GM12878 (cell line): ENCODE measurements around the gene NHSL2. TPM values are rescaled to one million over a fixed set of nuclear protein-coding genes. Genes with fewer than 3 reads are reported as not detected.

Source experiments
- CBX5 ChIP-seq: sonication (generic); IDR thresholded peaks from 2 replicates; pipeline ENCODE4 v1.6.1; 2016; ENCODE audit warnings: low read depth, moderate library complexity, mild to moderate bottlenecking, inconsistent platforms
- CREB1 ChIP-seq: IDR thresholded peaks from 2 replicates; pipeline ENCODE4 v1.6.1; 2012; ENCODE audit warnings: low read depth, mild to moderate bottlenecking, inconsistent platforms
- CUX1 ChIP-seq: IDR thresholded peaks from 2 replicates; pipeline ENCODE4 v1.6.1; 2012; ENCODE audit warnings: improper control_type of control experiment, low read depth, low read length; ENCODE audit not compliant: insufficient replicate concordance
- FOXM1 ChIP-seq: IDR thresholded peaks from 2 replicates; pipeline ENCODE4 v1.6.1; 2012; ENCODE audit warnings: low read depth, mild to moderate bottlenecking, inconsistent platforms, low read length, moderate library complexity
- IKZF1 ChIP-seq: fragments of 450-650 bp; conservative IDR thresholded peaks from 2 replicates; pipeline ENCODE4 v1.6.1; 2017; ENCODE audit warnings: antibody characterized with exemption, mild to moderate bottlenecking
- MEF2A ChIP-seq: IDR thresholded peaks from 2 replicates; pipeline ENCODE4 v1.6.1; 2011; ENCODE audit warnings: low read depth, mild to moderate bottlenecking, low read length, moderate library complexity; ENCODE audit not compliant: insufficient read depth
- PAX8 ChIP-seq: fragments of 450-650 bp; IDR thresholded peaks from 2 replicates; pipeline ENCODE4 v1.6.1; 2017; ENCODE audit warnings: mild to moderate bottlenecking, moderate library complexity
- SIN3A ChIP-seq: IDR thresholded peaks from 2 replicates; pipeline ENCODE4 v1.6.1; 2012; ENCODE audit warnings: low read depth, low read length, improper control_type of control experiment
- polyA plus RNA-seq, 11 experiments: library from polyadenylated mRNA; depleted of rRNA in 4 of 11; unstranded in 6 of 11; stranded (reverse) in 5 of 11; fragments of >200 nt; fragmentation: Nextera tagmentation in 4 of 11; fragmentation: Illumina TruSeq in 1 of 11; extraction: Ambion mirVana in 4 of 11; extraction: Trizol in 1 of 11; gene quantifications; 1 replicate in 1 of 11; 2 replicates in 10 of 11; pipeline versions ENCODE4 v1.2.1 to v1.2.3, GENCODE V29; 2011 to 2016; ENCODE audit warnings: inconsistent platforms in 2 of 11, missing spikeins in 2 of 11, low read depth in 1 of 11
- total RNA-seq, 4 experiments: library from RNA; depleted of rRNA in 3 of 4; stranded (reverse); fragments of >200 nt in 3 of 4; fragmentation: Illumina TruSeq in 1 of 4; extraction: Trizol in 1 of 4; gene quantifications; 2 replicates each; pipeline versions ENCODE4 v1.2.1 to v1.2.3, GENCODE V29; 2013 to 2021

The NHSL2 gene
- total and polyA plus RNA-seq, 10 of the 15 experiments (the other 5 are each of a cell fraction or from before 2014, with no cell fraction given): 0.05 to 0.53 (median 0.07) TPM; not detected in 2

GRCh38 chrX:71871367-71871766, 39.3 kb upstream of the NHSL2 start (continued):
- TF ChIP-seq CUX1 (no peak), CREB1 (no peak), CBX5 (no peak), MEF2A (no peak), IKZF1 (no peak), FOXM1 (no peak), SIN3A (no peak), PAX8 (no peak)
